K562 (cell line): ENCODE results near the gene NAV2.

Source experiments
- ARHGAP35 ChIP-seq: fragments of 450-650 bp; IDR thresholded peaks from 2 replicates; pipeline ENCODE4 v1.6.1; 2018; ENCODE audit not compliant: partially characterized antibody
- CBX5 ChIP-seq: IDR thresholded peaks from 2 replicates; pipeline ENCODE4 v1.6.1; 2014; ENCODE audit warnings: low read depth, borderline replicate concordance
- CCAR2 ChIP-seq: fragments of 200-400 bp; formaldehyde crosslinking; IDR thresholded peaks from 2 replicates; pipeline ENCODE4 v1.6.1; 2017; ENCODE audit warnings: mild to moderate bottlenecking, low read depth, low read length
- EP300 ChIP-seq: IDR thresholded peaks from 2 replicates; pipeline ENCODE4 v1.6.1; 2012; ENCODE audit warnings: low read length, improper control_type of control experiment
- MCM5 ChIP-seq: fragments of 450-650 bp; IDR thresholded peaks from 2 replicates; pipeline ENCODE4 v1.6.1; 2016; ENCODE audit warnings: low read depth
- MYC ChIP-seq, 2 experiments: fragments of 250-450 bp in 1 of 2; sonication (Bioruptor Pico) in 1 of 2; IDR thresholded peaks; 2 replicates each; pipeline versions ENCODE4 v1.5.1 to v1.6.1; 2012 to 2021; ENCODE audit warnings: low read depth in 2 of 2, borderline replicate concordance in 1 of 2, improper control_type of control experiment in 1 of 2, low read length in 1 of 2, mild to moderate bottlenecking in 1 of 2, moderate library complexity in 1 of 2
- NFRKB ChIP-seq: fragments of 450-650 bp; IDR thresholded peaks from 2 replicates; pipeline ENCODE4 v1.6.1; 2016; ENCODE audit warnings: low read depth
- POLR2AphosphoS2 ChIP-seq: IDR thresholded peaks from 2 replicates; pipeline ENCODE4 v1.6.1; 2012; ENCODE audit warnings: low read length, improper control_type of control experiment
- POLR2AphosphoS5 ChIP-seq: IDR thresholded peaks from 2 replicates; pipeline ENCODE4 v1.6.1; 2011; ENCODE audit warnings: mild to moderate bottlenecking, low read depth, low read length, moderate library complexity; ENCODE audit not compliant: control insufficient read depth, insufficient read depth
- SMARCE1 ChIP-seq: fragments of 450-650 bp; IDR thresholded peaks from 2 replicates; pipeline ENCODE4 v1.7.1; 2016; ENCODE audit warnings: mild to moderate bottlenecking
- SRF ChIP-seq, 2 experiments: fragments of 250-450, 450-650 bp in 1 of 2; sonication (Bioruptor Pico) in 1 of 2; sonication (generic) in 1 of 2; formaldehyde crosslinking; IDR thresholded peaks; 2 replicates each; pipeline versions ENCODE4 v1.5.0 to v1.5.1; 2020 to 2022; ENCODE audit warnings: mild to moderate bottlenecking in 1 of 2, missing genetic modification reagents in 1 of 2
- TARDBP ChIP-seq: fragments of 450-650 bp; IDR thresholded peaks from 2 replicates; pipeline ENCODE4 v1.6.1; 2016
- ZNF589 ChIP-seq: fragments of 200-800 bp; sonication (Bioruptor generic); IDR thresholded peaks from 2 replicates; pipeline ENCODE4 v1.6.1; 2016; ENCODE audit warnings: low read depth, missing genetic modification characterization, missing compliant biosample characterization
- TF ChIP-seq, protein P1 (sequence below), 3 experiments: IDR thresholded peaks in 2 of 3; conservative IDR thresholded peaks in 1 of 3; 2 replicates each; pipeline ENCODE4 v1.5.1; 2011 to 2012; ENCODE audit warnings: low read length in 3 of 3, mild to moderate bottlenecking in 3 of 3, control low read depth in 2 of 3, improper control_type of control experiment in 1 of 3, inconsistent platforms in 1 of 3, low read depth in 1 of 3, mixed read lengths in 1 of 3, moderate library complexity in 1 of 3; ENCODE audit not compliant: insufficient read depth in 2 of 3

DNA sequence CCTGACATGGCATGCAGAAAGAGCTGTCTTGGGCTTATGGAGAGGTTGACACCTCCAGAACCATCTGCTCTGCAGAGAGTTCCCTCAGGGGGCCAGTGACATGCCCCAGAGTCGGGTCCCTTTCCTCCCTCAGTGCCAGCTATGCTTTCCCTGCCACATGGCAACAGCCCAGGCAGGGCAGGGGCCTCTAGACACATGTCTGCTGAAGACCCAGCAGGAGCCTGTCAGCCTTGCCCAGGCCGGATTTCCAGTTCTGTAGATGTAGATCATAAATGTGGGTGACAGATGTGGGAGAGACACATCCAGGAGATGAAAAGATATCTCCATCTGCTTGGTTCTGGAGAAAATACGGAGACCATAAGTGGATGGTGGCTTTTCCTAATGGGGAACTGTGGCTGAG lies 25.5 kb downstream of the NAV2 start:
- TF ChIP-seq EP300 (no peak), ARHGAP35 (no peak), TARDBP (no peak), CCAR2 (no peak), ZNF589 (CRISPR knock-in tag) (no peak), POLR2AphosphoS5 (no peak), SMARCE1 (no peak), POLR2AphosphoS2 (no peak), CBX5 (no peak), NFRKB (no peak), MCM5 (no peak), SRF (CRISPR knock-in tag; IDR thresholded peaks at IDR 0.05) (no peak), MYC (IDR thresholded peaks at IDR 0.05; ENCODE audit: low read depth, low read length) (no peak), MYC (CRISPR knock-in tag; IDR thresholded peaks at IDR 0.05; ENCODE audit: borderline replicate concordance, low read depth) (no peak)
- TF ChIP-seq, protein P1, sequence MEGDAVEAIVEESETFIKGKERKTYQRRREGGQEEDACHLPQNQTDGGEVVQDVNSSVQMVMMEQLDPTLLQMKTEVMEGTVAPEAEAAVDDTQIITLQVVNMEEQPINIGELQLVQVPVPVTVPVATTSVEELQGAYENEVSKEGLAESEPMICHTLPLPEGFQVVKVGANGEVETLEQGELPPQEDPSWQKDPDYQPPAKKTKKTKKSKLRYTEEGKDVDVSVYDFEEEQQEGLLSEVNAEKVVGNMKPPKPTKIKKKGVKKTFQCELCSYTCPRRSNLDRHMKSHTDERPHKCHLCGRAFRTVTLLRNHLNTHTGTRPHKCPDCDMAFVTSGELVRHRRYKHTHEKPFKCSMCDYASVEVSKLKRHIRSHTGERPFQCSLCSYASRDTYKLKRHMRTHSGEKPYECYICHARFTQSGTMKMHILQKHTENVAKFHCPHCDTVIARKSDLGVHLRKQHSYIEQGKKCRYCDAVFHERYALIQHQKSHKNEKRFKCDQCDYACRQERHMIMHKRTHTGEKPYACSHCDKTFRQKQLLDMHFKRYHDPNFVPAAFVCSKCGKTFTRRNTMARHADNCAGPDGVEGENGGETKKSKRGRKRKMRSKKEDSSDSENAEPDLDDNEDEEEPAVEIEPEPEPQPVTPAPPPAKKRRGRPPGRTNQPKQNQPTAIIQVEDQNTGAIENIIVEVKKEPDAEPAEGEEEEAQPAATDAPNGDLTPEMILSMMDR (IDR thresholded peaks at IDR 0.05 in 2 of 3, conservative IDR thresholded peaks at IDR 0.05 in 1 of 3; ENCODE audit: insufficient read depth in 2 of 3, low read depth in 1 of 3, low read length in 3 of 3) = no peak
